ENCODE results near the gene PYCR2.

DNA sequence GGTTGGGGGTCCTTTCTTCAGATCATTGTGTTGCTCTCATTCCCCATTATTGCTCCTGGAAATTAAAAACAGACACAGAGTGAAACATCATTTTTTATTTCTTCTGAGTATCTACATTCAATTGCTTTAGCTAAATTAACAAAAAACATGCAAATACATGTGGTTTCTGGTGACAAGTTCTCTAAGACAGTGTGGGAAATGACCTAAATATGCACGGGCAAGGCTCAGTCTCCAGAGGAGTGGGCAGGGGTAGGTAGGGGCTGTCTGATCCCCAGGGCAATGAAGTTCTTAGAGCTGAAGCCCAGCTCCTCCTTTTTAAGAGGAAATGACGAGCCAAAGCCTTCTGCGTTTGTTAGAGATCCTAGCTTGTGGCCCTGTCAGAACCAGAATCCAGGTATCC, 12.5 kb upstream of the PYCR2 start:
- TF ChIP-seq CTCF (IDR thresholded peaks at IDR 0.05) = no peak
- TF ChIP-seq ZFX (IDR thresholded peaks at IDR 0.05; ENCODE audit: borderline replicate concordance) = no peak
